NCI-H1694 (cell line): ENCODE measurements around the gene CDPF1.
"Not testable (repeated sequence)": the region's sequence is repeated elsewhere in the genome, so short reads cannot be mapped to it uniquely, and the experiment has no call there.

ENCODE experiments used
- DNase-seq: peaks from one replicate; lab custom pipeline; 2025; lab: John Stamatoyannopoulos, UW

Gene CDPF1

GRCh38 chr22:46281866-46282678 lies 32.0 kb upstream of the CDPF1 start:
- DNase-seq: no peak

- no peak for DNase-seq
These were observed 31.0 kb upstream of the CDPF1 start for GRCh38 chr22:46280999-46281623.

- DNase-seq: no peak
These were observed 30.1 kb upstream of the CDPF1 start for GRCh38 chr22:46280063-46280817.

- DNase-seq: no peak
These were observed 28.9 kb upstream of the CDPF1 start for GRCh38 chr22:46278656-46279645.

GRCh38 chr22:46276563-46276962 lies 26.5 kb upstream of the CDPF1 start:
- no peak for DNase-seq

GRCh38 chr22:46275455-46276122 lies 25.5 kb upstream of the CDPF1 start:
- DNase-seq: no peak

- no peak for DNase-seq
These were observed 24.3 kb upstream of the CDPF1 start for GRCh38 chr22:46274381-46274780.

- no peak for DNase-seq
These were observed 23.5 kb upstream of the CDPF1 start for GRCh38 chr22:46273432-46274148.

GRCh38 chr22:46272762-46273431 lies 22.8 kb upstream of the CDPF1 start:
- no peak for DNase-seq

- DNase-seq: no peak
These were observed 22.1 kb upstream of the CDPF1 start for GRCh38 chr22:46272196-46272595.

GRCh38 chr22:46269564-46269963 lies 19.5 kb upstream of the CDPF1 start:
- DNase-seq: no peak

GRCh38 chr22:46267431-46268279 lies 17.6 kb upstream of the CDPF1 start, which contains the start of gene TTC38:
TSS of gene TTC38 (plus strand) at chr22:46268008. CDS start at chr22:46268040, 32 bp downstream.
- no peak for DNase-seq

- not testable (repeated sequence) for DNase-seq
These were observed 15.5 kb upstream of the CDPF1 start for GRCh38 chr22:46265627-46266026.

- not testable (repeated sequence) for DNase-seq
These were observed 14.4 kb upstream of the CDPF1 start for GRCh38 chr22:46264520-46264919.

GRCh38 chr22:46263216-46263590 lies 13.1 kb upstream of the CDPF1 start, which contains the start of gene PKDREJ:
TSS of gene PKDREJ (minus strand) at chr22:46263343. CDS start at chr22:46263322, 21 bp downstream.
- DNase-seq: no peak

GRCh38 chr22:46262449-46263215 lies 12.5 kb upstream of the CDPF1 start:
- DNase-seq: no peak

GRCh38 chr22:46260038-46260437 lies 9.9 kb upstream of the CDPF1 start:
- DNase-seq: no peak

- no peak for DNase-seq
These were observed 9.3 kb upstream of the CDPF1 start for GRCh38 chr22:46259374-46259773.
